Upper lobe of left lung (tissue), 6 donors: ENCODE results near the gene SDSL. TPM values are rescaled to one million over a fixed set of nuclear protein-coding genes. Genes with fewer than 3 reads are reported as not detected.
A peak's percentile ranks its signal among the peaks of the same experiment; 100 is the strongest.

Experiments
- ATAC-seq, 2 donors: fragments of 200-7000 bp; cut with Tn5 transposase; one replicate each; pipeline ENCODE4 v1.9.1; 2022; ENCODE audit warnings: mild to moderate bottlenecking in 2 of 2, moderate library complexity in 2 of 2; ENCODE audit not compliant: low FRiP score in 2 of 2
- DNase-seq, 2 donors: peaks; one replicate each; pipeline ENCODE4 v3.0.0-alpha.2; 2019 to 2020
- H3K27ac ChIP-seq, 4 donors: fragments of 200-600 bp; sonication (generic); one replicate each; pipeline ENCODE4 v1.5.1; 2016 to 2019
- H3K27me3 ChIP-seq, 4 donors: fragments of 200-600 bp; sonication (generic); one replicate each; pipeline ENCODE4 v1.5.1; 2017 to 2019
- H3K36me3 ChIP-seq, 4 donors: fragments of 200-600 bp; sonication (generic); one replicate each; pipeline ENCODE4 v1.5.1; 2016 to 2019
- H3K4me1 ChIP-seq, 4 donors: fragments of 200-600 bp; sonication (generic); one replicate each; pipeline ENCODE4 v1.5.1; 2018 to 2019
- H3K4me3 ChIP-seq, 4 donors: fragments of 200-600 bp; sonication (generic); one replicate each; pipeline ENCODE4 v1.5.1; 2017 to 2019; ENCODE audit warnings: mild to moderate bottlenecking in 2 of 4, moderate library complexity in 1 of 4
- H3K9me3 ChIP-seq, 4 donors: fragments of 200-600 bp; sonication (generic); one replicate each; pipeline ENCODE4 v1.5.1; 2018 to 2019
- EP300 ChIP-seq, 4 donors: sonication (generic); formaldehyde crosslinking; IDR thresholded peaks; one replicate each; pipeline ENCODE4 v1.5.1; 2017; ENCODE audit warnings: antibody characterized with exemption in 4 of 4, control low read depth in 2 of 4
- POLR2A ChIP-seq, 4 donors: fragments of 450-650 bp; IDR thresholded peaks; one replicate each; pipeline ENCODE4 v1.5.1; 2016 to 2017; ENCODE audit warnings: antibody characterized with exemption in 4 of 4, mild to moderate bottlenecking in 2 of 4
- POLR2AphosphoS5 ChIP-seq, 2 donors: sonication (generic); formaldehyde crosslinking; IDR thresholded peaks; one replicate each; pipeline ENCODE4 v1.5.1; 2017; ENCODE audit warnings: antibody characterized with exemption in 2 of 2
- WGBS, 2 donors: methylation state at CpG; one replicate each; pipeline ENCODE4 v1.1.5; 2017 to 2018; 5-methylcytosine and 5-hydroxymethylcytosine counted together
- total RNA-seq, 6 donors: library from RNA; depleted of rRNA in 4 of 6; stranded (reverse); fragments of >200 nt in 4 of 6; gene quantifications; one replicate each; pipeline versions ENCODE4 v1.1.0 to v1.2.1, GENCODE V29; 2016 to 2021
- TF ChIP-seq, protein P1 (sequence below), 6 experiments: fragments of 450-650 bp in 4 of 6; fragments of 200-600 bp in 2 of 6; sonication (generic) in 2 of 6; IDR thresholded peaks; one replicate each; pipeline ENCODE4 v1.5.1; 2016 to 2019; ENCODE audit warnings: antibody characterized with exemption in 6 of 6
- donor health status: DM: no; HTN: no; CAD: no; lungs with moderate emphysema.
- donor health status: DM: no; HTN: yes; CAD: no; lungs with severe emphysema.

SDSL gene
- total RNA-seq, 6 donors from 2014 or later, result 1.1 to 26.9 (median 9.1) TPM

DNA sequence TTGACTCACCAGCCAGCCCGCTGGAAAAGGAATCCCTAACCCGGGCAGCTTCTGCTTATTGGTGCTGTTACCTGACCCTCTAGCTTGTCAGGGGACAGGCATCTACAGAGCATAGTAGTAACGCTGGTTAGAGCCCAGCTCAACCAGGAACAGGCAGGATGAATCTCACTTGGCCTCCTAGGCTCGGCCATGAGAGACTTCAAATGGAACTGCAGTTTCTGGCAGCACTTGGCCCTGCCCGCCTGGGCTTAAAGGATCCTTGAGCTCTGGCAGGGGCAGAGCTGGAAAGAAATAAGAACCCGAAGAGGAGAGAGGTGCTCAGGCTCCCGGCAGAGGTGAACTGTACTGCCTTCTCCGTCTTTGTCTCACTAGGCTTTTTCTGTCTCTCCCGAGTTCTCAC, 51.8 kb downstream of the SDSL start:
- H3K9me3 ChIP-seq, result no peaks in the 10 kb centered on the region
- ATAC-seq, result no peak
- DNase-seq, result no peak
- peaks cover 0 to 84% (median 50%) of the 10 kb centered on the region in 4 donors for H3K27me3 ChIP-seq
- WGBS, 2 donors, result 1% methylated on average over 8 to 9 of the region's 9 CpGs
- peaks cover 0 to 7% (median 0%) of the 10 kb centered on the region in 4 donors for H3K4me1 ChIP-seq
- no peak overlapping the region for H3K4me3 ChIP-seq
- no peaks in the 10 kb centered on the region for H3K36me3 ChIP-seq
- H3K27ac ChIP-seq, result no peak overlapping the region
- TF ChIP-seq EP300 (IDR thresholded peaks at IDR 0.05) (no peak), POLR2A (IDR thresholded peaks at IDR 0.05) (no peak), POLR2AphosphoS5 (IDR thresholded peaks at IDR 0.05) (no peak)
- TF ChIP-seq, protein P1, sequence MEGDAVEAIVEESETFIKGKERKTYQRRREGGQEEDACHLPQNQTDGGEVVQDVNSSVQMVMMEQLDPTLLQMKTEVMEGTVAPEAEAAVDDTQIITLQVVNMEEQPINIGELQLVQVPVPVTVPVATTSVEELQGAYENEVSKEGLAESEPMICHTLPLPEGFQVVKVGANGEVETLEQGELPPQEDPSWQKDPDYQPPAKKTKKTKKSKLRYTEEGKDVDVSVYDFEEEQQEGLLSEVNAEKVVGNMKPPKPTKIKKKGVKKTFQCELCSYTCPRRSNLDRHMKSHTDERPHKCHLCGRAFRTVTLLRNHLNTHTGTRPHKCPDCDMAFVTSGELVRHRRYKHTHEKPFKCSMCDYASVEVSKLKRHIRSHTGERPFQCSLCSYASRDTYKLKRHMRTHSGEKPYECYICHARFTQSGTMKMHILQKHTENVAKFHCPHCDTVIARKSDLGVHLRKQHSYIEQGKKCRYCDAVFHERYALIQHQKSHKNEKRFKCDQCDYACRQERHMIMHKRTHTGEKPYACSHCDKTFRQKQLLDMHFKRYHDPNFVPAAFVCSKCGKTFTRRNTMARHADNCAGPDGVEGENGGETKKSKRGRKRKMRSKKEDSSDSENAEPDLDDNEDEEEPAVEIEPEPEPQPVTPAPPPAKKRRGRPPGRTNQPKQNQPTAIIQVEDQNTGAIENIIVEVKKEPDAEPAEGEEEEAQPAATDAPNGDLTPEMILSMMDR (IDR thresholded peaks at IDR 0.05), result no peak

DNA sequence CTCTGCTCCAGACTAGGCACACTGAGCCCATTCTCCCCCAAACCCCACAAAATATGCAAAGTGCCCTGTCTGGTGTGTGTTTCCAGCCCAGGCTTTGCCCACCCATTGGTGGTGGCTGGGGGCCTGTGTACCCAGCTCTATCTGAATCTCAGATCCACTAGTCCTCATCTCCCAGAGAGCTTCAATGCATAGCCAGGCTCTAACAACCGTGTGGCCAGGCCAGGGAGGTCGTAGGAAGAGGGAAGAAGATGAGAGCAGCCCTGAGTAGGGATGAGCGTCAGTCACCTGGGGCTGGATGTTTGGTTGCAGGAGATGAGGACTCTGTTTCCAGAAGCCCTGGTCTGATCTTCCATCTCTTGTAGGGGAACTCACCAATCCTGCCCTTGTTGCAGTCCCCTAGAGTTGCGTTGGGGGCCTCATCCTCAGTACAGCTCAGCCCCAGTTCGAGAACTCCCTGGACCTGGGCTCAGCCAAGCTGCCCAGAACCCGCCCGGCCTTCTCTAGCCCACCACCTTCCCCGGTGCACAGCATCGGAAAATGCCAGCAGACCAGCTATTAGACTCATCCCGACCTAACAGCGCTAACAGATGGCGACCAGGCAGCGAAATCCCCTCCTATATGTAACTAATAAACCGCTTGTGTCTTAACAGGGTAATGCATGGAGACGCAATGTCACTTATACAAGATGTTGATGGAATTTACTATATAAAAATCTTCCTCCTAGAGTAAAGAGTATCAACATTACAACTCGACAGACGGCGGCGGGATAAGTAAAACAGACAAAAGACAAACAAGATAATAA, 52.7 kb downstream of the SDSL start:
- ATAC-seq (no peak), DNase-seq (no peak)
- TF ChIP-seq POLR2A (IDR thresholded peaks at IDR 0.05) (no peak), EP300 (IDR thresholded peaks at IDR 0.05) (no peak), POLR2AphosphoS5 (IDR thresholded peaks at IDR 0.05) (no peak)
- TF ChIP-seq, protein P1 (IDR thresholded peaks at IDR 0.05), result no peak
- peaks cover 0 to 10% (median 0%) of the 10 kb centered on the region in 4 donors for H3K4me1 ChIP-seq
- no peak overlapping the region for H3K27ac ChIP-seq
- H3K27me3 ChIP-seq, result peaks cover 0 to 79% (median 48%) of the 10 kb centered on the region in 4 donors
- WGBS, 2 donors, result 2 to 3% methylated on average over 13 to 19 of the region's 19 CpGs
- no peaks in the 10 kb centered on the region for H3K9me3 ChIP-seq
- H3K4me3 ChIP-seq, result no peak overlapping the region
- H3K36me3 ChIP-seq, result no peaks in the 10 kb centered on the region

DNA sequence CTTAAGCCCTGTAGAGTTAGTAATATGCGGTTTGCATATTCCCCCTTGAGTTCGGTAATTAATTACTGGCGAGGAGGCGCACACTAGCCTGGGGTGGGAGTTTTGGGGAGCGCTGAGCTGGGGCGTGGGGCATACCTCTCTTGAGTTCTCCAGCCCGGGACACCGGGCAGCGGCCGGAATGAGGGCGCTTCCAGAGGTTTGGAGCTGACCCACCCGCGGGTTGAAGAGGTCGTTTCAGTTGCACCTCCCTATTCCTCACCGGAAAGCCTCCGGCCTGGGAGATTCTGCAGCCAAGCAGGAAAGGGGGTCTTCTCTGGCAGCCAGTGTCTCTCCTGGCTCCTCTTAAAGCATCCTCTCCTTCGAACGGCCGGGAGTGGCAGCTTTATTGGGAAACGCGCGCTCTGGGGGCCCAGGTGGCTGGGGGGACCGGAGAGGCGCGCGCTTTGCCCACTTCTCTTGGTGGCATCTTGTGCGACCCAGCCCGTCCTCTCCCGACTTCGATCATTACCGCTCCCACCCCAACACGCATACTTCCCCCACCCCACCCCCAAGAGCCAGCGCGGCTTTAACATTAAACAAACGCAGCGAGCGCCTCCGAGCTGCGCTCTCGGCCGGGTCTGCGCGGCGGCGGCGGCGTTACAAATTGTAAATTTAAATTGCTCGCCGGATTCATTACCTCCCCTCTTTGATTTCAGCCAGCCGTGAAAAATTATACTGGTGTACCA, 53.4 kb downstream of the SDSL start:
- peaks cover 0 to 75% (median 44%) of the 10 kb centered on the region in 4 donors for H3K27me3 ChIP-seq
- WGBS, 2 donors, result 3 to 5% methylated on average over 26 to 50 of the region's 50 CpGs
- TF ChIP-seq POLR2AphosphoS5 (IDR thresholded peaks at IDR 0.05), result no peak
- TF ChIP-seq POLR2A (IDR thresholded peaks at IDR 0.05), result no peak
- TF ChIP-seq EP300 (IDR thresholded peaks at IDR 0.05), result no peak
- TF ChIP-seq, protein P1 (IDR thresholded peaks at IDR 0.05), result no peak

DNA sequence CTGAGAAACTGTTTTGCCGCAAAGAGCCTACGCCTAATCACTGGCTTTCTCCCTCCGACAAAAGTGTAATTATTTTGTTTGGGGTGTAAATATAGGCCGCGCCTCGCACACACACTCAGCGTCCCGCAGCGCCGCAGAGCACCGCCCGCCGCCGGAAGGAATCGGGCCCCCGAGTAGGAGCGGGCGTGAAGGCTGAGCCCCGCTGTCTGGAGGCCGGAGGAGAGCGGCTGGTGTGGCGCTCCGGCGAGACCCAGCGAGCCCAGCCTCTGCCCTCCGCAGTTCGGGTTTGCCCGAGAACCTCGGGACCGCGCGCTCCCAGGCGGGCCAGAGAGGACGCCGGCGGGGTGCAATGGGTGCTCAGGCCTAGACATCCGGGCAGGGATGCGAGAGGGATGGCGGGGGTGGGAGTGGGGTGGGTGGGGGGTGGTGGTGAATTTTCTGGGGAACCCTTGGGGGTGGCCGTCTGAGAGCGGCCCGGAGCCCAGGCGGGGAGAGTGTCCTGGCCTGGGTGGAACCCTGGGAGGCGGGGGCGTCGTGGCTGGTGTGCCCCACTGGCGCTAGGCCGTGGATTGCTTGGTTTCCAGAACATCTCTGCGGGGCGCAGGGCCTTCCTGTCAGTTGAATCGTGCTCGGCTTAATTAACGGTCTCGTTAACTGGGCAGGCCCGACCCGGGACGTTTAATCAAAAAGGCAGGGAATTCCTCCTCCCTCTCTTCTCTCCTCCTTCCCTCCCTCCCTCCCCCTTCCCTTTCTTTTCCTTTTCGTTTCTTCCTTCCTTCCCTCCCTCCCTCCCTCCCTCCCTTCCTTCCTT, 54.2 kb downstream of the SDSL start:
- Histone ChIP-seq H3K36me3 (no peaks in the 10 kb centered on the region), H3K4me1 (peaks cover 0 to 8% (median 0%) of the 10 kb centered on the region in 4 donors), H3K27me3 (peaks cover 0 to 72% (median 42%) of the 10 kb centered on the region in 4 donors), H3K9me3 (no peaks in the 10 kb centered on the region), H3K4me3 (no peak overlapping the region), H3K27ac (no peak overlapping the region)
- 5 to 10% methylated on average over 19 to 46 of the region's 58 CpGs for WGBS, 2 donors
- ATAC-seq, result no peak
- peak in 1 of 2 donors; percentile 62 for DNase-seq
- no peak for TF ChIP-seq EP300 (IDR thresholded peaks at IDR 0.05)
- TF ChIP-seq, protein P1 (IDR thresholded peaks at IDR 0.05), result no peak
- TF ChIP-seq POLR2A (IDR thresholded peaks at IDR 0.05), result no peak
- no peak for TF ChIP-seq POLR2AphosphoS5 (IDR thresholded peaks at IDR 0.05)

More for the DNA sequence above, 53.4 kb downstream of the SDSL start:
- DNase-seq (peak in 1 of 2 donors; percentile 60), ATAC-seq (no peak)
- no peaks in the 10 kb centered on the region for H3K9me3 ChIP-seq
- H3K4me3 ChIP-seq, result no peak overlapping the region
- H3K27ac ChIP-seq, result no peak overlapping the region
- H3K4me1 ChIP-seq, result peaks cover 0 to 11% (median 0%) of the 10 kb centered on the region in 4 donors
- no peaks in the 10 kb centered on the region for H3K36me3 ChIP-seq
